MM.1S (cell line): ENCODE data around the gene LMX1B.

Experiments used
- EZH2 ChIP-seq: fragments of 300-600 bp; sonication (generic); optimal IDR thresholded peaks from 2 replicates; pipeline ENCODE3; 2017; ENCODE audit warnings: low read depth, mild to moderate bottlenecking, antibody characterized with exemption, low read length, mixed read lengths
- EZH2phosphoT487 ChIP-seq: fragments of 300-600 bp; sonication (generic); IDR thresholded peaks from 2 replicates; pipeline ENCODE4 v1.6.1; 2018; ENCODE audit warnings: antibody characterized with exemption, low read length
- TF ChIP-seq, protein P1 (sequence below): fragments of 300-600 bp; sonication (generic); IDR thresholded peaks from 2 replicates; pipeline ENCODE4 v1.5.1; 2016; ENCODE audit warnings: antibody characterized with exemption, low read length, mixed read lengths

DNA sequence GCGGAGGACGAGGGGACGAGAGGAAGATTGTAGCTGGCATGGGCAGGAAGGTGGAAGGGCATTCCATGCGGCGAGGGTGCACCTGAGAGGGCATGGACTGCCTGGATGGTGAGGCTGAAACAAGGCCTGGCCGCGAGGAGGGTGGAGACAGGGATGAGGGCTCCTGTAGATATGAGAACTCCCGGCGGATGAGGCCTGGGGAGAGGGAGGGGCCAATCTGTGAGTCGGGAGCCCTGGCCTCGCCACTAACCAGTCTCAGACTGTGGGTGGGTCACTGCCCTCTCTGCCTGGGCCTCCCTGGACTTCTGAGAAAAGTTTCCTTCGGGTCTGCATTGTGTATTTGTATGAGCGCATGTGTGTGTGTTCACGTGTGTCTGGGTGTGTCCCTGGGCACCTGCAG, 55.4 kb downstream of the LMX1B start:
- TF ChIP-seq, protein P1, sequence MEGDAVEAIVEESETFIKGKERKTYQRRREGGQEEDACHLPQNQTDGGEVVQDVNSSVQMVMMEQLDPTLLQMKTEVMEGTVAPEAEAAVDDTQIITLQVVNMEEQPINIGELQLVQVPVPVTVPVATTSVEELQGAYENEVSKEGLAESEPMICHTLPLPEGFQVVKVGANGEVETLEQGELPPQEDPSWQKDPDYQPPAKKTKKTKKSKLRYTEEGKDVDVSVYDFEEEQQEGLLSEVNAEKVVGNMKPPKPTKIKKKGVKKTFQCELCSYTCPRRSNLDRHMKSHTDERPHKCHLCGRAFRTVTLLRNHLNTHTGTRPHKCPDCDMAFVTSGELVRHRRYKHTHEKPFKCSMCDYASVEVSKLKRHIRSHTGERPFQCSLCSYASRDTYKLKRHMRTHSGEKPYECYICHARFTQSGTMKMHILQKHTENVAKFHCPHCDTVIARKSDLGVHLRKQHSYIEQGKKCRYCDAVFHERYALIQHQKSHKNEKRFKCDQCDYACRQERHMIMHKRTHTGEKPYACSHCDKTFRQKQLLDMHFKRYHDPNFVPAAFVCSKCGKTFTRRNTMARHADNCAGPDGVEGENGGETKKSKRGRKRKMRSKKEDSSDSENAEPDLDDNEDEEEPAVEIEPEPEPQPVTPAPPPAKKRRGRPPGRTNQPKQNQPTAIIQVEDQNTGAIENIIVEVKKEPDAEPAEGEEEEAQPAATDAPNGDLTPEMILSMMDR, result no peak
- TF ChIP-seq EZH2, result no peak
- no peak for TF ChIP-seq EZH2phosphoT487
